SU-DHL-6 (cell line): Measurements from ENCODE around the gene DOCK9.

Source experiments
- EZH2phosphoT487 ChIP-seq: fragments of 200-600 bp; sonication (generic), shearing (Covaris generic); conservative IDR thresholded peaks from 2 replicates; pipeline ENCODE4 v1.6.1; 2018; ENCODE audit warnings: mild to moderate bottlenecking, antibody characterized with exemption, low read length, moderate library complexity, mixed read lengths
- TF ChIP-seq, protein P1 (sequence below): fragments of 200-600 bp; sonication (generic); IDR thresholded peaks from one replicate; pipeline ENCODE4 v1.5.1; 2017; ENCODE audit warnings: antibody characterized with exemption, mild to moderate bottlenecking, low read length, moderate library complexity; ENCODE audit not compliant: insufficient read depth, poor library complexity, severe bottlenecking

DNA sequence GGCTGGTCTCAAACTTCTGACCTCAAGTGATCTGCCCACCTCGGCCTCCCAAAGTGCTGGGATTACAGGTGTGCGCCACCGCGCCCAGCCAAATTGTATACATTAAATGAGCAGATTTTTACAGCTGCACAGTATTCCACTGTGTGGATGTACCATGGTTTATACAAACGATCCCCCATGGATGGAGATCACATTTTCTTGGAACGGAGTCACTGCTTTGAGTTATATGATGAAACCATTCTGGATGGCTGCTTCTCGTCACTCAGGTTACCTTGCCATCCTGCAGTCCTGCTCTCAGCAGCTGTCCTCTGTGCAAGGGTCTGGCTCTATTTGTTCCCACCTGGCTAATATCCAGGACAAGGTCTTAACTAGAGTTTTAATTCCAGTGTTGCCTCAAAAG, 186.3 kb downstream of the DOCK9 start:
- TF ChIP-seq, protein P1, sequence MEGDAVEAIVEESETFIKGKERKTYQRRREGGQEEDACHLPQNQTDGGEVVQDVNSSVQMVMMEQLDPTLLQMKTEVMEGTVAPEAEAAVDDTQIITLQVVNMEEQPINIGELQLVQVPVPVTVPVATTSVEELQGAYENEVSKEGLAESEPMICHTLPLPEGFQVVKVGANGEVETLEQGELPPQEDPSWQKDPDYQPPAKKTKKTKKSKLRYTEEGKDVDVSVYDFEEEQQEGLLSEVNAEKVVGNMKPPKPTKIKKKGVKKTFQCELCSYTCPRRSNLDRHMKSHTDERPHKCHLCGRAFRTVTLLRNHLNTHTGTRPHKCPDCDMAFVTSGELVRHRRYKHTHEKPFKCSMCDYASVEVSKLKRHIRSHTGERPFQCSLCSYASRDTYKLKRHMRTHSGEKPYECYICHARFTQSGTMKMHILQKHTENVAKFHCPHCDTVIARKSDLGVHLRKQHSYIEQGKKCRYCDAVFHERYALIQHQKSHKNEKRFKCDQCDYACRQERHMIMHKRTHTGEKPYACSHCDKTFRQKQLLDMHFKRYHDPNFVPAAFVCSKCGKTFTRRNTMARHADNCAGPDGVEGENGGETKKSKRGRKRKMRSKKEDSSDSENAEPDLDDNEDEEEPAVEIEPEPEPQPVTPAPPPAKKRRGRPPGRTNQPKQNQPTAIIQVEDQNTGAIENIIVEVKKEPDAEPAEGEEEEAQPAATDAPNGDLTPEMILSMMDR, result no peak
- no peak for TF ChIP-seq EZH2phosphoT487
